ENCODE results near the gene AFF3.

AFF3 gene

GRCh38 chr2:99509387-99509786 is 633.0 kb downstream of the AFF3 start:
- TF ChIP-seq CTCF (IDR thresholded peaks at IDR 0.05), result no peak

GRCh38 chr2:99507937-99508818 is 634.2 kb downstream of the AFF3 start:
- no peak for TF ChIP-seq CTCF (IDR thresholded peaks at IDR 0.05)

- no peak for TF ChIP-seq CTCF (IDR thresholded peaks at IDR 0.05)
These were observed 637.4 kb downstream of the AFF3 start for GRCh38 chr2:99504844-99505584.

GRCh38 chr2:99496021-99496420 is 646.4 kb downstream of the AFF3 start:
- TF ChIP-seq CTCF (IDR thresholded peaks at IDR 0.05), result no peak

All from LNCAP (cell line).